Heart left ventricle (tissue), 13 donors: ENCODE measurements around the gene AKNA.
"Not testable (repeated sequence)": the region's sequence is repeated elsewhere in the genome, so short reads cannot be mapped to it uniquely, and the experiment has no call there.

Experiments
- POLR2A ChIP-seq, 2 donors: fragments of 450-650 bp; IDR thresholded peaks; one replicate each; pipeline ENCODE4 v1.6.1; 2017; ENCODE audit warnings: antibody characterized with exemption in 2 of 2, mild to moderate bottlenecking in 2 of 2, moderate library complexity in 2 of 2
- TF ChIP-seq, protein P1 (sequence below), 12 donors: fragments of 200-600 bp; sonication (generic) in 4 of 12; IDR thresholded peaks; one replicate each; pipeline versions ENCODE4 v1.5.0 to v1.8.0; 2018 to 2022; ENCODE audit warnings: antibody characterized with exemption in 12 of 12, mild to moderate bottlenecking in 5 of 12
- donor health status: ischemic (EF 13 %, LVEDD 7.1; RV severe dilation, severe dysfunction).
- donor health status: DM: no; HTN: yes; CAD: no.
- donor health status: DM: no; HTN: no; CAD: no.
- donor health status: ischemic (EF 25% LVEDD 6.9; RV normal size, moderate dysfunction).
- donor health status: ischemic (EF 25% LVEDD 5.7; RV mildly dilated, moderate dysfunction).
- donor health status: ischemic (EF 35%, LVEDD 5.7; RV mildly dilated, moderate dysfunction).
- donor health status: nonischemic (EF 11% LVEDD 7.7; RV severe dilation, severe dysfunction).
- donor health status: DM: yes; HTN: yes; CAD: no.
- donor health status: PGD.
- donor health status: ischemic (EF 29% LVEDD 5.4; RV normal size, mild dysfunction).
- donor health status: nonischemic (EF 23%, LVEDD 6.1; RV moderate dilation, normal function).

DNA sequence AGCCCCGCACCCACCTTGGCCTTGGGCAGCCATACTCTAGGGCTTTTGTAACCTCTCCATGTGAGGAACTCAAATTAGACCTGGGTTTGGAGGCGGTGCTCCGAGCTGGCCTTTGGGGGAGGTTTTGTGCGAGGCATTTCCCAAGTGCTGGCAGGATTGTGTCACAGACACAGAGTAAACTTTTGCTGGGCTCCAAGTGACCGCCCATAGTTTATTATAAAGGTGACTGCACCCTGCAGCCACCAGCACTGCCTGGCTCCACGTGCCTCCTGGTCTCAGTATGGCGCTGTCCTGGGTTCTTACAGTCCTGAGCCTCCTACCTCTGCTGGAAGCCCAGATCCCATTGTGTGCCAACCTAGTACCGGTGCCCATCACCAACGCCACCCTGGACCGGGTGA lies 58.2 kb downstream of the AKNA start, which contains the start of gene ORM2:
- TF ChIP-seq, protein P1, sequence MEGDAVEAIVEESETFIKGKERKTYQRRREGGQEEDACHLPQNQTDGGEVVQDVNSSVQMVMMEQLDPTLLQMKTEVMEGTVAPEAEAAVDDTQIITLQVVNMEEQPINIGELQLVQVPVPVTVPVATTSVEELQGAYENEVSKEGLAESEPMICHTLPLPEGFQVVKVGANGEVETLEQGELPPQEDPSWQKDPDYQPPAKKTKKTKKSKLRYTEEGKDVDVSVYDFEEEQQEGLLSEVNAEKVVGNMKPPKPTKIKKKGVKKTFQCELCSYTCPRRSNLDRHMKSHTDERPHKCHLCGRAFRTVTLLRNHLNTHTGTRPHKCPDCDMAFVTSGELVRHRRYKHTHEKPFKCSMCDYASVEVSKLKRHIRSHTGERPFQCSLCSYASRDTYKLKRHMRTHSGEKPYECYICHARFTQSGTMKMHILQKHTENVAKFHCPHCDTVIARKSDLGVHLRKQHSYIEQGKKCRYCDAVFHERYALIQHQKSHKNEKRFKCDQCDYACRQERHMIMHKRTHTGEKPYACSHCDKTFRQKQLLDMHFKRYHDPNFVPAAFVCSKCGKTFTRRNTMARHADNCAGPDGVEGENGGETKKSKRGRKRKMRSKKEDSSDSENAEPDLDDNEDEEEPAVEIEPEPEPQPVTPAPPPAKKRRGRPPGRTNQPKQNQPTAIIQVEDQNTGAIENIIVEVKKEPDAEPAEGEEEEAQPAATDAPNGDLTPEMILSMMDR (IDR thresholded peaks at IDR 0.05), result not testable (repeated sequence)
- TF ChIP-seq POLR2A (IDR thresholded peaks at IDR 0.05), result not testable (repeated sequence)
